ENCODE results near the gene ECEL1. TPM values are rescaled to one million over a fixed set of nuclear protein-coding genes. Genes with fewer than 3 reads are reported as not detected.
"Not testable (repeated sequence)": the region's sequence is repeated elsewhere in the genome, so short reads cannot be mapped to it uniquely, and the experiment has no call there.

The ECEL1 gene
- total and polyA plus RNA-seq, 2 experiments from 2014 or later: 0.54 TPM; not detected in 1

- no peak overlapping the region for H2AFZ ChIP-seq
- WGBS, 2 experiments (ENCODE audit: low coverage in 1 of 2, low lambda C conversion rate in 2 of 2, missing lambda C conversion rate in 2 of 2): 55 to 68% methylated on average over 4 of the region's 4 CpGs
- H3K4me2 ChIP-seq (ENCODE audit: unreplicated experiment): no peak overlapping the region
- peaks cover 6% of the 10 kb centered on the region; the same call in 1 of the 2 replicates for H3K27me3 ChIP-seq (replicated peaks; ENCODE audit: insufficient read depth)
- no peaks in the 10 kb centered on the region for H4K20me1 ChIP-seq (ENCODE audit: insufficient read depth)
- H3K36me3 ChIP-seq (ENCODE audit: low read depth): no peaks in the 10 kb centered on the region
- H3K4me1 ChIP-seq (ENCODE audit: insufficient read depth): no peaks in the 10 kb centered on the region
- H3K9me2 ChIP-seq (ENCODE audit: insufficient read depth): no peaks in the 10 kb centered on the region
- no peaks in the 10 kb centered on the region for H3K79me2 ChIP-seq (ENCODE audit: insufficient read depth)
- in situ Hi-C loops (cut with MboI): loop anchor here (10.0 kb wide), 1 partner anchor 91 kb away; no protein-coding TSS in a partner anchor
- TF ChIP-seq EZH2 (IDR thresholded peaks at IDR 0.05; ENCODE audit: insufficient read depth, poor library complexity, severe bottlenecking): no peak
- TF ChIP-seq EZH2phosphoT487 (IDR thresholded peaks at IDR 0.05; ENCODE audit: insufficient read depth, low read depth): no peak
- no peaks in the 10 kb centered on the region for H3F3A ChIP-seq (ENCODE audit: insufficient read depth)
- no peak overlapping the region for H3K4me3 ChIP-seq
- no peak overlapping the region for H3K9ac ChIP-seq
- H3K9me3 ChIP-seq (ENCODE audit: low read depth): no peaks in the 10 kb centered on the region
- H3K27ac ChIP-seq: no peak overlapping the region
- no peak for DNase-seq
Observed at GRCh38 chr2:232435375-232435648, 52.3 kb downstream of the ECEL1 start.

DNA sequence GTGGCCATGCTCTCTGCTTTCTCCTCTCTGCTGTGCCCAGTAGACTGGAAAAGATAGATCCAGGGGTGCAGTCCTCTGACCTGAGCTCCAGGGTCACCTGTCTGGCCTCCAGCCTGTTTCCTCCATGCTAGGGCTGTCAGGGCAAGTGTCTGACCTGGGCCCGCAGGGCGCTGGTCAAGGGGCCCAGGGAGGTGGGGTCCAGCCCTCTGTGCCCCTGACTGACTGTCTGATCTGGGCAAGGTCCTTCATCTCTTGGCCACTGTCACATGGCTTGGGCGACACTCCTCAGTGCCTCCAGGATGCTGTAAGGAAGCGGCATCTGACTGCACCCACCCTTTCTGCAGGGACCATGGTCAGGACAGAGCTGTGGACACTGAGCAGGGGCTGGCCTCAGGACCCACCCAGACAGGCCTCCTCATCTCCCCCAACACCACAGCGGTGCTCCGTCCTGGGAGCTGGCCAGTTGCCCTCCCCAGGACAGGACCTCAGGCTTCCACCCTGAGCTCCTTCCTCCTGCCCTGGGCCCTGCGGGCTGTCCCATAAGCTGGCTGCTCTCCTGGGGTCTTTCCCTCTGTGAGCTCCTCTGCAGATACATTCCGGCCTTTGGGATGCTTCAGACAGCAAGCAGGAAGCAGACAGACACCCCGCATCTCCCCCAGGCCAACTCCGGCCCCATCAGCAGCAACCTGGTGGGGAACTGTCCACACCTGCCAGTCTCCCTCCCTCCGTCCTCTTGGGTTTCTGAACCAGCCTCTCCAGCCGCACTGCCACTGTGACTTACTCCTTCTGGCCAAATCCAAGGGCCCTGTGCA lies 52.9 kb downstream of the ECEL1 start:
- Histone ChIP-seq H3K9ac (no peak overlapping the region), H3K27ac (no peak overlapping the region), H2AFZ (no peak overlapping the region), H3K4me2 (ENCODE audit: unreplicated experiment) (no peak overlapping the region), H3K79me2 (ENCODE audit: insufficient read depth) (no peaks in the 10 kb centered on the region), H3K4me3 (no peak overlapping the region), H3F3A (ENCODE audit: insufficient read depth) (no peaks in the 10 kb centered on the region), H3K36me3 (ENCODE audit: low read depth) (no peaks in the 10 kb centered on the region), H3K27me3 (replicated peaks; ENCODE audit: insufficient read depth) (peaks cover 8% of the 10 kb centered on the region; the same call in 1 of the 2 replicates), H3K9me3 (ENCODE audit: low read depth) (no peaks in the 10 kb centered on the region), H3K4me1 (ENCODE audit: insufficient read depth) (no peaks in the 10 kb centered on the region), H3K9me2 (ENCODE audit: insufficient read depth) (no peaks in the 10 kb centered on the region), H4K20me1 (ENCODE audit: insufficient read depth) (no peaks in the 10 kb centered on the region)
- no peak for TF ChIP-seq EZH2 (IDR thresholded peaks at IDR 0.05; ENCODE audit: insufficient read depth, poor library complexity, severe bottlenecking)
- TF ChIP-seq EZH2phosphoT487 (IDR thresholded peaks at IDR 0.05; ENCODE audit: insufficient read depth, low read depth): no peak
- DNase-seq: no peak
- WGBS, 2 experiments (ENCODE audit: low coverage in 1 of 2, low lambda C conversion rate in 2 of 2, missing lambda C conversion rate in 2 of 2): 67 to 73% methylated on average over 12 of the region's 12 CpGs
- in situ Hi-C loops (cut with MboI): loop anchor here (10.0 kb wide), 1 partner anchor 90 kb away; no protein-coding TSS in a partner anchor

DNA sequence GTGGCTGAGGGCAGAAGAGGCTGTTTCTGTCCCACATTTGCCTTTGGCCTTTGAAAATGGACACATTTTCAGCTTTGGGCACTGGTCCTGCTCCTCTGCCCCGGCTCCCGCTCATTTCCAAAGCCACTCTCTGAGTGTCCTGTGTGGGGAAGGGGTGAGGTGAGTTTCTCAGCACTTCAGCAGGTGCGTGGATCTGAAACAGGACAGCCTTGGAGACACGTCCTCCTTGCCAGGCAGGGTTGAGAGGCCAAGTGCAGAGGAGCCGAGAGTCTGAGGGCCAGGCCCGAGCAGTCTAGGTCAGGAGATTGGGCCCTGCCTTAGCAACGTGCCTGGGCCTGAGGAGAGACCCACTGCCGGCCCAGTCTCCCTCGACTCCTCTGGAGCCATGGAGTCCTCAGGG lies 53.5 kb downstream of the ECEL1 start:
- 49 to 51% methylated on average over 9 of the region's 9 CpGs for WGBS, 2 experiments (ENCODE audit: low coverage in 1 of 2, low lambda C conversion rate in 2 of 2, missing lambda C conversion rate in 2 of 2)
- in situ Hi-C loops (cut with MboI): loop anchor here (10.0 kb wide), 1 partner anchor 89 kb away; no protein-coding TSS in a partner anchor
- H3K79me2 ChIP-seq (ENCODE audit: insufficient read depth): no peaks in the 10 kb centered on the region
- H3K4me2 ChIP-seq (ENCODE audit: unreplicated experiment): no peak overlapping the region
- no peak overlapping the region for H3K9ac ChIP-seq
- H3K27ac ChIP-seq: no peak overlapping the region
- H3K9me2 ChIP-seq (ENCODE audit: insufficient read depth): no peaks in the 10 kb centered on the region
- H3F3A ChIP-seq (ENCODE audit: insufficient read depth): no peaks in the 10 kb centered on the region
- no peak overlapping the region for H3K4me3 ChIP-seq
- H3K9me3 ChIP-seq (ENCODE audit: low read depth): no peaks in the 10 kb centered on the region
- no peak overlapping the region for H2AFZ ChIP-seq
- no peak for DNase-seq
- no peaks in the 10 kb centered on the region for H4K20me1 ChIP-seq (ENCODE audit: insufficient read depth)
- no peaks in the 10 kb centered on the region for H3K36me3 ChIP-seq (ENCODE audit: low read depth)
- no peak for TF ChIP-seq EZH2phosphoT487 (IDR thresholded peaks at IDR 0.05; ENCODE audit: insufficient read depth, low read depth)
- TF ChIP-seq EZH2 (IDR thresholded peaks at IDR 0.05; ENCODE audit: insufficient read depth, poor library complexity, severe bottlenecking): no peak
- no peaks in the 10 kb centered on the region for H3K4me1 ChIP-seq (ENCODE audit: insufficient read depth)
- peaks cover 8% of the 10 kb centered on the region; the same call in 1 of the 2 replicates for H3K27me3 ChIP-seq (replicated peaks; ENCODE audit: insufficient read depth)

DNA sequence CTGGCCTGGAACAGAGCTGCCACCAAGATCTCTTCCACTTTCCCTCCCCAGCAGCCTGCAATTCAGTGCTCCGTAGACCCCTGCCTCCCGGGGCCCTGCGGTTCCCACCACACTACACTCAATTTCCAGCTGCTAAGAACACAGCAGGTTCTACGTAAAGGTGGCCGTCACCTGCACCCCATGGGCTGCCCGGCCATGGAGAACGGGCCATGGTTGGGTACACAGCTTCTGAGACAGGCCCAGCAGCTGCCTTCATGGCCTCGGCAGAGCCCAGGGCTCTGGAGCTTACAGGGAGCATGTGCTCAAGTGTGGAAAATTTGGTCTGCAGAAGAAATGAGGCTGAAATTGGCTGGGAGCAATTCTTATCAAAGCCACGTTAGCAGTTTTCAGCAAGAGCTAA lies 54.0 kb downstream of the ECEL1 start:
- not testable (repeated sequence) for H3K9me2 ChIP-seq (ENCODE audit: insufficient read depth); H3K4me2 ChIP-seq (ENCODE audit: unreplicated experiment); H3K4me1 ChIP-seq (ENCODE audit: insufficient read depth); H3K79me2 ChIP-seq (ENCODE audit: insufficient read depth); H4K20me1 ChIP-seq (ENCODE audit: insufficient read depth); H3F3A ChIP-seq (ENCODE audit: insufficient read depth); H3K27ac ChIP-seq; H3K36me3 ChIP-seq (ENCODE audit: low read depth); H3K9ac ChIP-seq; H2AFZ ChIP-seq; H3K27me3 ChIP-seq (replicated peaks; ENCODE audit: insufficient read depth); H3K4me3 ChIP-seq; DNase-seq; H3K9me3 ChIP-seq (ENCODE audit: low read depth)
- WGBS, 2 experiments (ENCODE audit: low coverage in 1 of 2, low lambda C conversion rate in 2 of 2, missing lambda C conversion rate in 2 of 2): 47 to 56% methylated on average over 9 of the region's 9 CpGs
- in situ Hi-C loops (cut with MboI): loop anchor here (10.0 kb wide), 1 partner anchor 89 kb away; no protein-coding TSS in a partner anchor
